Right lobe of liver (tissue), 4 donors: ENCODE results near the gene GBGT1.

Source experiments
- POLR2A ChIP-seq: fragments of 450-650 bp; IDR thresholded peaks from one replicate; pipeline ENCODE4 v1.6.1; 2017; ENCODE audit warnings: antibody characterized with exemption, mild to moderate bottlenecking
- TF ChIP-seq, protein P1 (sequence below), 4 donors: fragments of 200-600 bp in 3 of 4; fragments of 450-650 bp in 1 of 4; IDR thresholded peaks; one replicate each; pipeline versions ENCODE4 v1.5.1 to v1.8.0; 2016 to 2022; ENCODE audit warnings: antibody characterized with exemption in 4 of 4, mild to moderate bottlenecking in 2 of 4
- donor health status: DM: no; HTN: no; CAD: no.
- donor health status: DM: no; HTN: no; CAD: no.
- donor health status: DM: no; HTN: yes; CAD: no.

DNA sequence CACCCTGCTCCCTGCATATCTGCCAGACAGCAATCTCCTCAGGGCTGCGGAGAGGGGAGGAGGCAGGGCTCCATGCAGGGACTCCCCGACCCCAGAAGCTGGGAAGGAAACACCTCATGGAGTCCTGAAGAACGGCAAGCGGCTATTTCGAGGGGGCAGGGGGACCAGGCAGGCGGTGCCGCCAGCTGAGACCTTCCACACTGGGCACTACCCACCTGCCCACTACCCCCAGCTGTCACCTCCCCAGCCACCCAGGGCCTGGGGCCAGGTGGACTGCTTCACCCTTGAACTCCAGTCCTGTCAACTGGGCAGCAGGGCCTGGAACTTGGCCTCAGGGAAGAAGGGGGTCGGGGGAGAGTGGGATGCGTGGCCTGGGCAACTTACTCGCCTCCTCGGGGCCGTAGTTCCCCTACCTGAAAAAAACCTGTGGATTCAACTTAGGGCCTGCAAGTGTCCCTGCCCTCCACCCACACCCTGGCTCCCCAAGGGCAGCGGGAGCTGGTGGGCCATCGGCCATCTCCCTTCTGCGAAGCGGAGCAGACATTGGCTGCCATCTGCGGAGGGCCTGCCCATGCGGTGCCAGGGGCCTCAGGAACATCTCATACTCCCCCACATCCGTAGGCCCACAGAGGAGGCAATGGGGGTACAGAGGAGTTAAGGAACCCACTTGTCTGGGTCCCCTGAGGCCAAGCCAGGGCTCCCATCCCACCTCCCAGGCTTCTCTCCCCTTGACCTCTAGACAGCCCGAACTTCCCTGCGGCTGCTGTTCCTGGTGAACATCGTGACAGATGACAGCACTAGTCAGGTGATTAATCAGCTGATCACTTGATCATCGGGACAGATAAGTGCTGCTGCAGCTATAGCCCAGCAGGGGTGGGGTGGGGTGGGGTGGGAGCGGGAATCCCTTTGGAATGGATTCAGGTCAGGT, 24.2 kb downstream of the GBGT1 start:
- TF ChIP-seq, protein P1, sequence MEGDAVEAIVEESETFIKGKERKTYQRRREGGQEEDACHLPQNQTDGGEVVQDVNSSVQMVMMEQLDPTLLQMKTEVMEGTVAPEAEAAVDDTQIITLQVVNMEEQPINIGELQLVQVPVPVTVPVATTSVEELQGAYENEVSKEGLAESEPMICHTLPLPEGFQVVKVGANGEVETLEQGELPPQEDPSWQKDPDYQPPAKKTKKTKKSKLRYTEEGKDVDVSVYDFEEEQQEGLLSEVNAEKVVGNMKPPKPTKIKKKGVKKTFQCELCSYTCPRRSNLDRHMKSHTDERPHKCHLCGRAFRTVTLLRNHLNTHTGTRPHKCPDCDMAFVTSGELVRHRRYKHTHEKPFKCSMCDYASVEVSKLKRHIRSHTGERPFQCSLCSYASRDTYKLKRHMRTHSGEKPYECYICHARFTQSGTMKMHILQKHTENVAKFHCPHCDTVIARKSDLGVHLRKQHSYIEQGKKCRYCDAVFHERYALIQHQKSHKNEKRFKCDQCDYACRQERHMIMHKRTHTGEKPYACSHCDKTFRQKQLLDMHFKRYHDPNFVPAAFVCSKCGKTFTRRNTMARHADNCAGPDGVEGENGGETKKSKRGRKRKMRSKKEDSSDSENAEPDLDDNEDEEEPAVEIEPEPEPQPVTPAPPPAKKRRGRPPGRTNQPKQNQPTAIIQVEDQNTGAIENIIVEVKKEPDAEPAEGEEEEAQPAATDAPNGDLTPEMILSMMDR (IDR thresholded peaks at IDR 0.05): no peak
- no peak for TF ChIP-seq POLR2A
